Measurements from ENCODE around the gene MPI.

The MPI gene

DNA sequence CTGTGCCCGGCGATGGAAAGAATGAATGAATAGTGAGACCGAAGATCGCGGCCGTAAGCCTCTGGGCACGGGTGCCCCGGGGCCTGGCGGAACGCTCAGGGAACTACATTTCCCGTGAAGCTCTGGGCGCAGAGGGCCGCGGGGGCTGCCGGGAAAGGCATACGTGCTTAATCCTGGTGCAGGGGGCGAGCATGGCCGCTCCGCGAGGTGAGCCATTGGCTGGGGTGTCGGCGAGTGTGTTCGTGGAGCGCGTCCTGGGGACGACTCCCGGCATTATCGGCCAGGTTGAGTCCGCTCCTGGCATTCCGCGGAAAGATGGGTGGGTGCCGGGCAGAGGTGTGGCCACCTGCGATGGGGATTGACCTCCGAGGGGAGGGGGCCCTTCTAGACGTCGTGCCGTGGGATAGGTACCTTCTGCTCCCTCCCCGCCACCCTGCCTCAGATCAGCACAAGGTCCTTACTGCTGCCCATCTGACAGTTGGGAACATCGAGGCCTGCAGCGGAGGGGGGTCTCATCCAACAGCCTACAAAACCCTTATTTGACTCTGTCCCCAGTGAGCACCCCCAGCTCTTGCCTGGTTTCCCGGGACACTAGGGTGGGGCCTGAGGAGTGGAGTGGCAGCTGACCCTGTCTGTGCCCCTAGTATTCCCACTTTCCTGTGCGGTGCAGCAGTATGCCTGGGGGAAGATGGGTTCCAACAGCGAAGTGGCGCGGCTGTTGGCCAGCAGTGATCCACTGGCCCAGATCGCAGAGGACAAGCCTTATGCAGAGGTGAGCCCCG lies at the start of gene MPI:
Gene MPI (plus strand): TSS at position 160 of the 782 bp plus-strand sequence. CDS start 32 bp downstream, at position 192.
- peak; percentile 82 for DNase-seq (ENCODE audit: low spot score)

- DNase-seq (ENCODE audit: low spot score) = no peak
These were observed 48.7 kb upstream of the MPI start for GRCh38 chr15:74840851-74841775.

DNA sequence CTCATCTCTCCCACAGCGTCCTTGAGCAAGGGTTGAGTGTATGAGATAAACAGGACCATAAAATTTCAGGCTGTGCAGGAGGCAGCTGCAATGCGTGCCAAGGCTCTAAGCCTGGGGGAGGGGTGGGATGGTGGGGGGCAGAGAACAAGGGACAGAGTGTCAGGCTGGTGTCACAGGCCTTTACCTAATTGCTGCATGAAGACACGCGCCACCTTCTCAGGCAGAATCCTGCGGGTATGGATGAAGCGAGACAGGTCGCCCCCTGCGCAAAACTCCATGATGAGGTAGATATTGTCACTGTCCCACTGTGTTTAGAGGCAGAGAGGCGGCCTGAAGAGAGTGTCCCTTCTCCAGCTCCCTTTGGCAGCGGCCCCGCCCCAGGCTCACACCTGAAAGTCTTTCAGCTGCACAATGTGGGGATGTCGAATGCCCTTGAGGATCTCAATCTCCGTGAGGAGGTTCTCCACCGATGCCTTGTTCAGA lies 47.9 kb upstream of the MPI start:
- no peak for DNase-seq (ENCODE audit: low spot score)

DNA sequence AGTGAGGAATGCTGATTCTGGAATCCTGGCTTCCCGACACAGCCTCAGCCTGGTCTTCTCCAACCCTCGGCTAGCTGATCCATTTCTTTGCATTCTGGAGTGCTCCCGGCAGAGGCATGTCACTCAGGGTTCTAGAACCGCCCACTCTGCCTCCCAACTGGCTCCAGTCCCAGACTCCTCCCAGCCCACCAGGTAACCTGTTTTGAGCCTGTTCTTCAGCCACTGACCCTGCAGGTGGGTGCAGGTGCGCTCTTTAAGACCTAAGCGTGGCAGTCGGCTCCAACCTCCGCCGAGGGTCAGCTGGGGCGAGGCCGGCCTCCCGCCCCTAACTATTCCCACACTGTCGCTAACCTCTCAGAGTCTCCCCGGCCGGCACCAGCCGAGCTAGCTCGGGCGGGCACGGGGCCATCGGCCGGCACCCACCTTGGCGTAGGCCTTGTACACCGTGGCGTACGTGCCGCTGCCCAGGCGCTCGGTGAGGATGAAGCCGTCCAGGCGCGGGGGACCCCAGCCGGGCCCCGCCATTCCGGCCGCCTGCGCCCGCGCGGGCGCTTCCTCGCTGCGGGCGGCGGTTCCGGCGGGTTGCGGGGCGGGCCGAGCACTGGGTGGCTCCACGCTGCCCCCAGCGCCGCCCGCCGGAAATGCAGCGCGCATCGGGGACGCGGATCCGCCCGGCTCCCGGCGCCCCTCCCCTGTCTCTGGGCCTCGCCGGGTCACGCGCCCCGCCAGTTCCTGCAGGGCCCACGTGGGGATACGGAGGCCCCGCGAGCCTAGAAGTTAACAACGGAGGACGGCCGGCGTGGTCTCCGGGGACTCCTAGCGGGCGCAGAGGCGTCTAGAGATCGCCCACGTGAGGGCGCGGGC lies 47.0 kb upstream of the MPI start, which contains the start of gene ULK3:
Gene ULK3 (minus strand): TSS at position 576 of the 864 bp plus-strand sequence. CDS start 51 bp downstream, at position 525.
- peak; percentile 82 for DNase-seq (ENCODE audit: low spot score)

- no peak for DNase-seq (ENCODE audit: low spot score)
These were observed 46.4 kb upstream of the MPI start for GRCh38 chr15:74843445-74843828.

DNA sequence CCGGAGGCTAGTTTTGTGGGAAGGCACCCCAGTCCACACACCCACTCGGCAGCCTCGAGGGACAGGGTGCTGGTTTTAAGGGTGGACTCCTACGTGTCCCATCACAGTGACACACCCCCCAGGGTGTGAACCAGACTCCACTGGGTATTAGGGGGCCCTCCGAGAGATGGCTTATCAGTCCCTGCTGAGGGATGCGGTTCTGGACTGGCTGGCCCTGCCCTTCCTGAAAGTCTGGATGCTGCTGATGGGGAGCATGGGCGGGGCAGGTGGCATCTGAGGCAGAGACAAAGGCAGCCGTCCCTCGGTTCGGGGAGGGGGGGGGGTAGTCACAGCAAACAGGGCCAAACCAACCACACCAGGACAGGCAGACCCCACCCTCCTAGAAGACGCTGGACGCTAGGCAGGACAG lies 45.9 kb upstream of the MPI start:
- DNase-seq (ENCODE audit: low spot score) = no peak

DNA sequence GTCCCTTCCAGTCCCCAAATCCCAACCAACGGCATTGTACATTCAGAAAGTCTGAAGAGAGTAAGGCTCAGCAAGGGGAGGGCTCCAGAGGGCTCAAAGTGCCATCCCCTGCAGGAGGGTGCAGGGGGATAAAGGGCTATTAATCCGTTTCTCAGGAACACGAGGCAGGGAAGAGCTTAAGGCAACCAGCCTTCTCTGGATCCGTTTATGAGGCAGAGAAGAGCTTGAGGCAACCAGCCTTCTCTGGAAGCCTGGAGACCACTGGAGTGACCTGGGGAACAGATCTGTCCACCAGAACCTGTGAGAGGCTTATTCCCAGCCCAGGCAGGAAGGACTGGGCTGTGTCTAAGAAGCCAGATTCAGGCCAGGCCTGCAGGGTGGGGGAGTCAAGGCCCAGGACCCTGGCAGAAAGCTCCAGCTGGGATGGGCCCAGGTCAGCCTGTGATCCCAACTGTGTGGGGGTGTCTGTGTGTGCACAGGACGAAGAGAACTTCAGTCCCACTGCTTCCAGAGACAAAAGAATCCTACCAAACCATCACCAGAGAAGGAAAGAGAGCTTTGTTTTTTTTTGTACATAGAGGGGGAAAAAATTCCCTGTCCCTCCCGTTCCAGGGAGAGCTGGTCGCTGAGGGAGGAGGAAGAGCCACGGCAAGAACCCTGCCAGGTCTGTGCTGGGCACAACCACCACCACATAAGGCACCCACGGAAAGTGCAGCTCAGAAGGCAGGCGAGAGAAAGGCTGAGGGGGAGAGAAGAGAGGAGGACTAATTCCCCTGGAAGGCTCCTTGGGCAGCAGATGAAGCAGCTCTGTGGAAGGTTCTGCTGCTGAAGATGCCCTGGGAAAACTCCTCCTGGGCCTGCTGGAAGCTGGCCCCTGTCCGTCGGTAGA lies 45.3 kb upstream of the MPI start:
- DNase-seq (ENCODE audit: low spot score) = no peak

DNA sequence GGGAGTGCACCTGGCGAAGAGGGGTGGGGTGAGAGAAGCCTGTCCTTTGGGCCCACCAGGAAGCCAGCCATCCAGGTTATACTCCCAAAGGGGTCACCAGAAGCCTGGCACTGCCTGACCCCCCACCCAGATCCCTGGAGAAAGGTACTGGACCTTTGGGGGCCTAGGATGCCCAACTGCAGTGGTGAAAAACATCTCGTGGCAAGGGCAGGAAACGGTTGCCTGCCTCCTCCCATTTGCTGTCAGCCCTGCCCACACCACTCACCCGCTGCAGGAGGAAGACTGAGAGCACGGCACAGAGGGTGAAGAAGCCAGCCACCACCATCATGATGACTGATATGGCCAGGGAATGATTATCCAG lies 44.7 kb upstream of the MPI start:
- DNase-seq (ENCODE audit: low spot score) = no peak

GRCh38 chr15:74845581-74845980 lies 44.3 kb upstream of the MPI start:
- no peak for DNase-seq (ENCODE audit: low spot score)

DNA sequence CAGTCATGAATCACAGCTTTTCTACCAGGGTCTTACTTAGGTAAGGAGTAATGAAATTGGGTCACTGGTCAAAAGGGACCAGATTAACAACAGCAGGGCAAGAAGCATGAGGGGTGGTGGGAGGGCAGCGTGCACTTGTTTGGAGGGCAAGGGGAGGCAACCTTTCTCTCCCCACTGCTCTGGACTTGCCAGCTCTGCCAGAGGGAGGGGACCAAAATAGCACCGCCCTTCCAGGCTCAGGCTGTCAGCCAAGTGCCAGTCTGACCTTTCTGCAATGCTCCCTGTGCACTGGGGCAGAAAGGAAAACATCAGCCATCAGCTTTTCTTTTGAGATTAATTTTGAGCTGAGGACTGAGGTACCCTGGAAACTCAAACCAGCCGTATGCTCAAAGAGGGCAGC lies 42.4 kb upstream of the MPI start:
- DNase-seq (ENCODE audit: low spot score) = no peak

DNA sequence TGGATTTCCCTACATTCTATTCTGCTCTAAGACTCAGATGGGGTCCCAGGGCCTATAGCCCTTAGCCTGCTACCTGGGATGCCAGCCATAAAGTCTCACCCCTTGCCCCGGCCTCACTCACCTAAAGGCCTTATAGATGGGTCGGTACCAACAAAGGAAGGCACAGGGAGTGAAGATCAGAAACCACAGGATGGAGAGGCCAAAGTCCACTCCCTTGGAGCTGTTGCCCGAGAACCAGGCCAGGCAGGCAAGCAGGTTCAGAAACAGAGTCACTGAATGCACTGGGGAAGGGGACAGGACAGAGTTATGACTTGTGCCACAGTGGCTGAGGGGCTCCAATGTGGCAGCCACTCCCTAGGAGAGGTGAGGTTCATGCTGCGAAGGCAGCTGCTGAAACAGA lies 39.4 kb upstream of the MPI start:
- no peak for DNase-seq (ENCODE audit: low spot score)

DNA sequence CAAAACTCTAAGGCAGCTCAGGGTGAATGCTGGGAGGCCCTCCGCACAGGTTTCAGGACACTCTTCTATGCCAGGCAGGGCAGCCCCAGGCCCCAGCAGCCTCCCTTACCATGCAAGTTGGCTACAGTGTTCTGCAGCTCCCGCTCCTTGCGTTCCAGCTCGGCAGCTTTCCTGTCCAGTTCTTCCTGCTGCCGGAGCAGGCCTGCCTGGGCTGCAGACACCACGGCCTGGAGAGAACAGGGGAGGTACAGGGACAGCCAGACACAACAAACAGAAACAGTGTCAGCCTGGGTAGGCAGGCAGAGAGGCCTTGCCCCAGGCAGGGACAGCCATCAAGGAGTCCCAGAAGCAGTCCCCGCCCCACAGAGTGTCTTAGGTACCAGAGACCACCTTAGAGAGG lies 37.9 kb upstream of the MPI start:
- no peak for DNase-seq (ENCODE audit: low spot score)

- no peak for DNase-seq (ENCODE audit: low spot score)
These were observed 35.3 kb upstream of the MPI start for GRCh38 chr15:74854453-74855022.

- no peak for DNase-seq (ENCODE audit: low spot score)
These were observed 34.0 kb upstream of the MPI start for GRCh38 chr15:74855857-74856256.

GRCh38 chr15:74856537-74856936 lies 33.3 kb upstream of the MPI start:
- no peak for DNase-seq (ENCODE audit: low spot score)

DNA sequence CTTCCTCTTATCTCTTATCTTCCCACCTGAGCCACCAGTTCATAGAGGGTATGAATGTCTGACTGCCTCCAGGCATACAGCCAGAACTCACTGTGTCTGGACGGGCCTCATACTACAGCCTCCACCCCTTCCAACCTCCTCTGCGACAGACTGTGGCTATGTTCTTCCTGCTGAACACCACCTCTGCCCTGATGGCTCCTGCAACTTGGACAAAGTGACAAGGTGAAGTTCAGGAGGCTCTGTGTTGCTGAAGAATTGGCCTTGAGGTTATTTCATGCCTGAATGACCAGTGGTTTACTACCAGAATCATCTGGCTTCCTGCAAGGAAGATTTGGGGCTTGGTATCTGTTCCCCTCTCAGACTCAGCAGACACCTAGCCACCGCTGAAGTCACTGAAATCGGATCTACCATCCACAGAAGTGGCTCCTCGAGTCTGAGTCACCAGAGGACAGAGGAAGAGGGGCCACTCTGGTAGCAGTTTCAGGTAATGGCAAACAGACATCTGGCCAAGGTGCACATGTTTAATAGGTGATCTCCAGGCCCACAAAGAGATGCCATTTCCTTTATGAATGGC lies 32.7 kb upstream of the MPI start:
- DNase-seq (ENCODE audit: low spot score) = no peak

DNA sequence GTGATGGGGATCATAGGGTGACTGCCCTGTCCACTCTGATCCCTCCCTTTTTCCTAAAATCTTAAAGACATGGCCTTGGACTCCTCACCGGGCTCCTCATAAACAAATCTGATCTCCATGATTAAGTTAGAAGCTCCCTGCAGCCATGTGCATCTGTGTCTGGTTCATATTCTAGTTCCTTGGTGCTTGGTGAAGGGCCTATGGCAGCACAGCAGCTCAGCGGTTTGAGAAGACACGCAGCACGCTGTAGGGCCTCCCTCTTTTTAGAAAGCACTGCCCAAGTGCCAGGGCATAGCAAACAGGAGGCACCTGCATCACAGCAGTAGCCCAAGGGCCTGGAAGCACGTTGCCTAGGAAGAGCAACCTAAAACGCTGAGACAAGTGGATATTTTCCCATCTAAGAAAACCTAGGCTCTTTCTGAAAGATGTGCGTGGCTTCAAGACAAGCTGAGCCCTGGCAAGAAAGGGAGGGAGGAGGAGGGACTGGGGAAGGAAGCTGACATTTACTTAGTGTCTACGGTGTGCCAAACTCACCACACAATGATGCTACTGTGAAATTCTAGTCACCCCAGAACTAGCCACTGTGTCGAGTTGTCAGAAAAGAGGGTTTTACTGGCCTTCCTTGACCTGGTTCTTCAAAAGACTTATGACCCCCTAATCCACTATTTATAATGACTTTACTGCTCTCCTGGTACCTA lies 32.0 kb upstream of the MPI start:
- DNase-seq (ENCODE audit: low spot score) = no peak

- DNase-seq (ENCODE audit: low spot score) = no peak
These were observed 31.5 kb upstream of the MPI start for GRCh38 chr15:74858369-74858740.

- DNase-seq (ENCODE audit: low spot score) = no peak
These were observed 26.4 kb upstream of the MPI start for GRCh38 chr15:74863239-74864056.
